HL-60/S4 treated with retinoic acid at 250 ng/mL for 4 days and 3 days (cell line): ENCODE data around the gene PNPLA3.

ENCODE experiments used
- in situ Hi-C: fragments of 300-500 bp; cut with MboI; formaldehyde crosslinking; loops from 2 replicates; pipeline ENCODE4 v1.7.0; 2022; ENCODE audit warnings: low sequenced_read_pairs

PNPLA3 gene

DNA sequence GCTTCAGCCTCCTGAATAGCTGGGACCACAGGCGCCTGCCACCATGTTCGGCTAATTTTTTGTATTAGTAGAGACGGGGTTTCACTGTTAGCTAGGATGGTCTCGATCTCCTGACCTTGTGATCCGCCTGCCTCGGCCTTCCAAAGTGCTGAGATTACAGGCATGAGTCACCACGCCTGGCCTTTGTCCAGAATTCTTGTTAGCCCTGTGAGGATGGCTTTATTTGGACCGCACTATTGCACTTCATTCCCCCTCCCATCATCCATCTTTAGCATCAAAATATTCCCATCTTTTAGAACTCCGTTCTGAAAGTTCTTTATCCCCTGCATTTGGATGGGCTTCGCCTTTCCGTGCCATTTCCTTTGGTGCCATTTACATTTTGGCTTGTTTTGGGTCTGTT is 34.3 kb downstream of the PNPLA3 start:
- in situ Hi-C loops: no loop called here

DNA sequence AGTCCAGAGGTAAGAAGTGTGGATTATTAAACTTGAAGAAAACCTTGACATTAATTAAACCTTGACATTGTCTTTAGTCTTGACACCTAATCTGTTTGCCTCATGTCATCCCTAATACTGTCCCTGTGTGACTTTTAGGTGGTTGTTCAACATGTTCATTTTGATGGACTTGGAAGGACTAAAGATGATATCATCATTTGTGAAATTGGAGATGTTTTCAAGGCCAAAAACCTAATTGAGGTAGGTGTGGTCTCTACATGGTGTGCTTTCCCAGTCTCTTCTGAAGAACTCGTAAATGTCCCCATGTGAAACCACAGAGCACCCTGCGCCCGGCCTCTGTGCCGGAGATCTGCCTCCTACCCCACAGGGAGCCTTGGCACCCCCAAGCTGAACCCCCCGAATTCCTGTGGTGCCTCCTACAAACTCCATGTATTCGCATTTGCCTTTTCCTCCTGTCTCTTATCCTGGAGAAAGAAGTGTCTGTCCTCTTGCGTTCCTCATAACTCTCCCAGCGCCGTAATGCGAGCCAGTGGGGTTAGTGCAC is 40.8 kb downstream of the PNPLA3 start:
- in situ Hi-C loops: no loop called here

DNA sequence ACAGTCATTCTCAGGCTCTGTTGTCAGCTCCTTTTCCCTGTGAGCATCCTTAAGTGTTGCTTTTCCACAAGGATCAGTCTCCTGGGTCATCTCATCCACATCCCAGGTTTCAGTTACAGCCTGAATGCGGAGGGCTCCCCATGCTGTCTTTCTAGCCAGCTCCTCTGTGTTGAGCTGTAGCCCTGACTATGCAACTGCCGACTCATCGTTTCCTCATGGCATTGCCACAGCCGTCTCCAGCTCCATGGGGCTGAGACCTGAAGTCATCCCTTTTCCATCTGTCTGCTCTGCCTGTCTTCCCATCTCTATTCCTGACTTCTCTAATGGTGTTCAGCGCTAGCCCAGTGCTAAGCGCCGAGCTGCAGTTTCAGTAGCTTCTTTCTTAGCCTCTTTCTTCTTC is 43.5 kb downstream of the PNPLA3 start:
- in situ Hi-C loops: no loop called here

DNA sequence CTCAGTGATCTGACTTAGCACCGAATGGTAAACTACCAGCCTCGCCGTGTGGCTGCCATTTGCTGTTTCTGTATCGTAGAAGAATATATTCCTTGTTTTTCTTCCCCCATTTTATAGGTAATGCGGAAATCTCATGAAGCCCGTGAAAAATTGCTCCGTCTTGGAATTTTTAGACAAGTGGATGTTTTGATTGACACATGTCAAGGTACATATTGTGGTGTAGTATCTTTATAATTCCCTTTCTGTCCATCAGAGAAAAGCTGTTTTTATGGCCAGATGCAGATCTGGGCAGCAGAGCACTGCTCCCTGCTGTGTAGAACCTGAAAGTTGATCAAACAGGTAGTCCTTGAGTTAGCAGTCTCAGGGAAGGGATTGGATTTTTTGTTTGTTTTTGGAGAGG is 45.0 kb downstream of the PNPLA3 start:
- in situ Hi-C loops: no loop called here

DNA sequence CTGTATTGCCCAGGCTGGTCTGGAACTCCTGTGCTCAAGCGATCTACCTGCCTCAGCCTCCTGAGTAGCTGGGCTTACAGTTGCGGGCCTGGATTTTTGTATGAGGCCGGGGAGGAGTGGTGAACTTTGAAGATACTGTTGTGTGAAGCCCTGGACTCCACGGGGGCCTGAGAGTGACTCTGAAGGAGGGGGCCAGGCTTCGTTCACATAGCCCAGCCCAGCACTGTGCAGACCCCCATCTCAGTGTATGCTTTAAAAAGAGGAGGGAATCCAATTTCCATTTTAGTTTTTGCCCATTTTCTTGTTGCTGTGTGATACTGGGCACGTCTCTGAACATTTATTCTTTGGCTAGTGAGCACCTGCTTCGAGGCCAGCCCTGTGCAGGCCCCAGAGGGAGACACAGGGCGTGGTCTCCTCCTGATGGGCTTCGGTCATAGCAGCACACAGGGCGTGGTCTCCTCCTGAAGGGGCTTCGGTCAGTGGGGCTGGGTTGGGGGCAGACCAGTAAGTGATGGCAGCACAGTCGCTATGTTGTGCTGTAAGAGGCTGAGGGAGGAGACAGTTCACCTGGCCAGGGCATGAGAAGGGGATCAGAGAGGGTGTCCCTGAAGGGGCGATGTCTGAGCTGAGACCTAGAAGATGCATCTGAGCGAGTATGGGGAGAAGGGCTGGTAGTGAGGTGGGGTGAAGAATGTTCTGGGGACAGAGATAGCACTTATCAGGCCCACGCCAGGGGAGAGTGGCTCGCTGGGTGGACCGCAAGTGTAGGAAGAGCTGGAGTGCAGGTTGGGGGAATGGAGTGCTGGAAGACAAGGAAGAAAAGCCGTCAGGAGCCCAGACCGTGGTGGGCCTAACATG is 45.6 kb downstream of the PNPLA3 start:
- in situ Hi-C loops: no loop called here

- in situ Hi-C loops: no loop called here
Observed at GRCh38 chr22:43969989-43970755, 46.6 kb downstream of the PNPLA3 start.

- in situ Hi-C loops: no loop called here
Observed at GRCh38 chr22:43971112-43971511, 47.5 kb downstream of the PNPLA3 start.

- in situ Hi-C loops: no loop called here
Observed at GRCh38 chr22:43972931-43973462, 49.4 kb downstream of the PNPLA3 start.

DNA sequence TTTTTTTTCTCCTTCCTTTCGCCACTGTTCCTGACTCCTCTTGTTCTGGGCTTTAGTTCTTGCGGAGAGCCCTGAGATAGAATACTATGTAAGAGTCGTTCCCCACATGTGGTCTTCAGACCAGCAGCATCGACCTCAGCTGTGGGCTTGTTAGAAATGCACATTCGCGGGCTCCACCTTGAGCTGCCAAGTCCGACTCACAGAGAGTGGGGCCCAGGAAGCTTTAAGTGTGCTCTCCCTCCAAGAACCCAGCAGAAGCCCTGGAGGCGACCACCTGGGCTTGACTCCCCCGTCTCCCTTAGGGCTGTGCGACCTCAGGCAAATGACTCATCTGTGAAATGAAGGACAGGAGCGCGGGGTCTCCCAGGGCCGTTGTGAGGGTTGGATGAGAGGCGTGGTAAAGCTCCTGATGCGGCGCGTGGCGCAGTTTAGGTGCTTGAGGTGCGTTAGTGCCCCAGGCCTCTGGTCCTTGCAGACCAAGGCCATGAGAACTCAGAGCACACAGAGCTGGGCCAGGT is 50.5 kb downstream of the PNPLA3 start:
- in situ Hi-C loops: no loop called here

DNA sequence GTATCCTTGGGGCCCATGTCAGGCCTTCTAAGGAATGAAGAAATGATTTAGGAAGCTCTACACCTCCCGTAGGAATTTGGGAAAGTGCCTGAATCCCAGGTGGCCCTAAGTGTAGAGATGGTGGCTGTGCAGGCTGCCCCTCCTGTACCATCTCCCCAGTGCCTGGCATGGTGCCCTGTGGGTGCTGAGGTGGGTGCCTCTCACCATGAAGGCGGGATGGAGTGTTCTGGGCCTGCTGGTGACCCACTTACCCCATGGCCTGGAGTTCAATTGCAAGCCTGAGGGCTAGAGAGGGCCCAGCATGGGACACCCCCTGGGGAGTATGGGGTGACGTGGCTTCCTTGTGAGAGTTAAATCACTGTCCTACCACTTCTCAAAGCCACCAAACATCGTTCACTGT is 51.4 kb downstream of the PNPLA3 start:
- in situ Hi-C loops: no loop called here

DNA sequence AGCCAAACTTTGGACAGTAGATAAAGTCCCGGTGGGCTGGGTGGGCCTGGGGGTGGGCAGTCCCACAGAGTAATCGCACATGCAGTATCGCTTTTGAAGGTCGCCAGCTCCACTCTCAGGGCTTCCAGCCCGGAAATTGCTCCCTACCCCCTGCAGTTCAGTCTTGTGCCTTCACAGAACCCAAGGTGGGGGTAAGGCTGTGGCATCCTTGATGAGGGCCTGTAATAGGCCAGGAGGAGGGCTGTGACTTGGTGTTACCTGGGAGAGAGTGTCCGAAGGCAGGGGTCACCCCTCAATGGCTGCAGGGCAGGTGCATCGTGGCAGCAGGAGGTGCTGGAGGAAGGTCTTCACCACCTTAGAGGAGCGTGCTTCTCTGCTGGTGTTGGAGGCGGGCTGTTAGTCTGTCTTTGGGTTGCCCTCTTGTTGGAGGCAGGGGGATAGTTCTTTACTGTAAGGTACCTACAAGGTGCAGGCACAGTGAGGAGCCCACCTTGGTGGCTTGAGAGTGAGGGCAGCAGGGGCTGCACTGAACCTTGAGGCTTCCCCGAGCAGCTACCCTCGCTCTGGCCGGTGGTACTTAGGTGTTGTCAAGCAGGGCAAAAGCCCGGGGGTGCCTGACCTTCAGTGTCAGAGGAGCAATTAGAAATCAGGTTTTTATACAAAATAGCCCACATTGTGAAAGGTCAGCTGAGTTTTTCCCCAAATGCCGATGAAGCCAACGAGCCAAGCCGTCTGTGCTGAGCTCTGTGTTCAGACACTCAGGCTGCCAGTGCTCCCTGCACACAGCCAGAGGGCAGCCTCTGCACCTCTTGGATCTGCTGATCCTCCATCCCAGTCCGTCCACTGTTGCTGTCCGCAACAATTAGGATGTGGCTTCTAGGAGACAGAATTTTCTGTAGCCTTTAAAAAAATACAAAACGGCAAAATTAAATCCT is 53.5 kb downstream of the PNPLA3 start:
- in situ Hi-C loops: no loop called here

- in situ Hi-C loops: no loop called here
Observed at GRCh38 chr22:43978558-43978957, 55.0 kb downstream of the PNPLA3 start.

GRCh38 chr22:43980579-43980978 is 57.0 kb downstream of the PNPLA3 start:
- in situ Hi-C loops: no loop called here

DNA sequence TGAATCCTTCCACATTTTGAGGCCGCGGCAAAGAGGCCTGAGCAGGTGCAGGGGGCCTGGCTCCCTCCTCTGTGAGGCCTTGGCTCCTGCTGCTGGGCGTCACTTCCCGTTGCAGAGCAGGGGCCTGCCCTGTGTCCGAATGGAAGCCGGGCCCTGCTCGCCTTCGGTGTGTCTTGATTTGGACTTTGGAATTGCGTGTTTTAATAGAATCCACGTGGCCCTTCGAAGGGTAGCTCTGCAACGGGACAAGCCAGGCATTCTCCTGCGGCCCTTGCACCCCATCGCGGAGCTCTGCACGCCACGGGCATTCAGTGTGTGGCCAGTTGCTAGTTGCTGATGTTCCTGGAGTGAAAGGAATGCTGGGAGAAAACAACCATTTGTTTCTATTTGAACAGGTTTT is 57.4 kb downstream of the PNPLA3 start:
- in situ Hi-C loops: no loop called here

DNA sequence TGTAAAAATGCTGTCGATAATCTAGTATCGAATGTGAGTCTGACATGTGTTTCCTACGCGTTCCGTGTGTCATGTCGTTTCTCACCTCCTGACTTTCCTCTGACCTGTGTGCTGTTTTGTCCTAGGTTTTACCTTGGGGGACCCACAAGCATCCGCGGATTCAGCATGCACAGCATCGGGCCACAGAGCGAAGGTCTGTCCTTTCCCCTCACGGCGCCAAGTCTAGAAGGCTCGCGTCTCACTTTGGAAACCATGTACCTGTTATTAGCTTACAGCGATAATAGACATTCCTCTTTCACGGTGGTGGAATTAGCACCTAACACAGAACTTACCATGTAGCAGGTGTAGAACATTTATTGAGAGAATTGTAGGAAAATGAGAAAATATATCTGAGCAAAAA is 60.2 kb downstream of the PNPLA3 start:
- in situ Hi-C loops: no loop called here

GRCh38 chr22:43985532-43985931 is 61.9 kb downstream of the PNPLA3 start:
- in situ Hi-C loops: no loop called here

- in situ Hi-C loops: no loop called here
Observed at GRCh38 chr22:43988116-43988820, 64.7 kb downstream of the PNPLA3 start.

DNA sequence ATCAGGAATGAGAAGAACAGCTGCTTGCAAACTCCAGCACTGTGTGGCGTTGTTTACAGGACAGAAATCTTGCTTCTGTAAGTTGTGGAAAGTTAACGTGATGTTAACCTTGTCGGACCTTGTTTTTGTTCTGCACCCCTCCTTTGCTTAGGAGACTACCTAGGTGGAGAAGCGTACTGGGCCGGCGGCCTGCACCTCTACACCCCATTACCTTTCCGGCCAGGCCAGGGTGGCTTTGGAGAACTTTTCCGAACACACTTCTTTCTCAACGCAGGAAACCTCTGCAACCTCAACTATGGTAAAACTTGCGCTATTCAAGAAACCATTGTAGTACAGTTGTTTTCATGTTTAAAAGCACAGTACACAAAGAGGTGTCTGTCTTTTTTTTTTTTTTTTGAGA is 65.4 kb downstream of the PNPLA3 start:
- in situ Hi-C loops: no loop called here

DNA sequence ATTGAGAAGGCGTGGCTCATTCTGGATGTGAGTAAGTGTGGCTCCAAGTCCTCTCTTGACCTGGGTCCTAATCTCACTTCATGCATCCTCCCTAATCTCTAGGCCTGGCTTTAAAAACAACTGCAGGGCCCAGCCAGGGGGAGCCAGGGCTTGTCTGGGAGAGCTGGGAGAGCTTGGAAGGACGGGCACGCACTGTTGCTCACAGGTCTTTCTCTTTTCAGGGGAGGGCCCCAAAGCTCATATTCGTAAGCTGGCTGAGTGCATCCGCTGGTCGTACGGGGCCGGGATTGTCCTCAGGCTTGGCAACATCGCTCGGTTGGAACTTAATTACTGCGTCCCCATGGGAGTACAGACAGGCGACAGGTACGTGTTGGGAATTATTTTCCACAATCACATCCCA is 66.4 kb downstream of the PNPLA3 start:
- in situ Hi-C loops: loop anchor here (10.0 kb wide), 1 partner anchor 635 kb away; no protein-coding TSS in a partner anchor
